DMS114 treated with DMSO at 0.1 percent for 48 hours (cell line): ENCODE measurements around the gene CNTN1.

Experiments
- DNase-seq: peaks from one replicate; lab custom pipeline; 2025; ENCODE audit not compliant: unreplicated experiment; lab: John Stamatoyannopoulos, UW

CNTN1 gene

GRCh38 chr12:40834321-40834720 lies 142.1 kb downstream of the CNTN1 start:
- no peak for DNase-seq

- no peak for DNase-seq
These were observed 145.7 kb downstream of the CNTN1 start for GRCh38 chr12:40837891-40838429.

- DNase-seq = no peak
These were observed 151.3 kb downstream of the CNTN1 start for GRCh38 chr12:40843495-40843894.

- DNase-seq = no peak
These were observed 161.0 kb downstream of the CNTN1 start for GRCh38 chr12:40853221-40853620.

GRCh38 chr12:40854604-40855003 lies 162.4 kb downstream of the CNTN1 start:
- no peak for DNase-seq

GRCh38 chr12:40864891-40865290 lies 172.7 kb downstream of the CNTN1 start:
- no peak for DNase-seq

- no peak for DNase-seq
These were observed 178.7 kb downstream of the CNTN1 start for GRCh38 chr12:40870981-40871380.

- no peak for DNase-seq
These were observed 182.6 kb downstream of the CNTN1 start for GRCh38 chr12:40874868-40875267.

GRCh38 chr12:40889329-40889728 lies 197.1 kb downstream of the CNTN1 start:
- DNase-seq = no peak

- DNase-seq = no peak
These were observed 200.3 kb downstream of the CNTN1 start for GRCh38 chr12:40892528-40892927.

GRCh38 chr12:40898505-40898904 lies 206.3 kb downstream of the CNTN1 start:
- no peak for DNase-seq

GRCh38 chr12:40903040-40903439 lies 210.8 kb downstream of the CNTN1 start:
- DNase-seq = no peak

- DNase-seq = no peak
These were observed 214.9 kb downstream of the CNTN1 start for GRCh38 chr12:40907115-40907527.

GRCh38 chr12:40911676-40912075 lies 219.4 kb downstream of the CNTN1 start:
- no peak for DNase-seq

- DNase-seq = no peak
These were observed 222.9 kb downstream of the CNTN1 start for GRCh38 chr12:40915172-40915571.

- DNase-seq = no peak
These were observed 225.3 kb downstream of the CNTN1 start for GRCh38 chr12:40917561-40917960.

- DNase-seq = no peak
These were observed 229.4 kb downstream of the CNTN1 start for GRCh38 chr12:40921563-40922163.

GRCh38 chr12:40937891-40938290 lies 245.7 kb downstream of the CNTN1 start:
- DNase-seq = no peak

GRCh38 chr12:40942326-40942725 lies 250.1 kb downstream of the CNTN1 start:
- DNase-seq = no peak

GRCh38 chr12:40945772-40946171 lies 253.5 kb downstream of the CNTN1 start:
- peak; percentile 42 for DNase-seq

- DNase-seq = peak; percentile 47
These were observed 254.5 kb downstream of the CNTN1 start for GRCh38 chr12:40946612-40947194.

GRCh38 chr12:40947797-40948196 lies 255.6 kb downstream of the CNTN1 start:
- no peak for DNase-seq

GRCh38 chr12:40953076-40953475 lies 260.8 kb downstream of the CNTN1 start:
- DNase-seq = peak; percentile 30
